HUES64 (cell line): ENCODE measurements around the gene NF1.
"Not testable (repeated sequence)": the region's sequence is repeated elsewhere in the genome, so short reads cannot be mapped to it uniquely, and the experiment has no call there.

ENCODE experiments used
- H3K27ac ChIP-seq: 2 replicates; pipeline ENCODE4 v1.7.0; 2013; ENCODE audit warnings: low read depth, low read length, inconsistent platforms
- H3K27me3 ChIP-seq: 2 replicates; pipeline ENCODE4 v1.6.1; 2013; ENCODE audit warnings: mild to moderate bottlenecking, low read length; ENCODE audit not compliant: insufficient read depth
- H3K36me3 ChIP-seq: 2 replicates; pipeline ENCODE4 v1.6.1; 2013; ENCODE audit warnings: mild to moderate bottlenecking, low read length; ENCODE audit not compliant: insufficient read depth
- H3K4me1 ChIP-seq: 2 replicates; pipeline ENCODE4 v1.6.1; 2013; ENCODE audit warnings: mild to moderate bottlenecking, low read length, moderate library complexity; ENCODE audit not compliant: insufficient read depth
- H3K4me3 ChIP-seq: 2 replicates; pipeline ENCODE4 v1.5.1; 2013; ENCODE audit warnings: mild to moderate bottlenecking, low read length, moderate library complexity
- H3K9ac ChIP-seq: 2 replicates; pipeline ENCODE4 v1.6.1; 2013; ENCODE audit warnings: mild to moderate bottlenecking, low read depth, low read length
- H3K9me3 ChIP-seq: 2 replicates; pipeline ENCODE4 v1.6.1; 2013; ENCODE audit warnings: low read depth, low read length; ENCODE audit not compliant: insufficient read depth
- WGBS: fragments of 150-250, 120-280 bp; methylation state at CpG from one replicate; pipeline ENCODE4 v1.1.7; 2013; ENCODE audit warnings: missing lambda C conversion rate; 5-methylcytosine and 5-hydroxymethylcytosine counted together

Gene NF1

GRCh38 chr17:31134576-31134975 lies 39.8 kb downstream of the NF1 start:
- 83% methylated on average over 4 of the region's 4 CpGs for WGBS
- no peak overlapping the region for H3K27ac ChIP-seq
- no peak overlapping the region for H3K4me3 ChIP-seq

GRCh38 chr17:31136319-31136718 lies 41.5 kb downstream of the NF1 start:
- no peak overlapping the region for H3K4me3 ChIP-seq
- H3K9me3 ChIP-seq, result no peaks in the 10 kb centered on the region
- H3K36me3 ChIP-seq, result no peaks in the 10 kb centered on the region
- WGBS, result 100% methylated on average over 1 of the region's 2 CpGs
- H3K27me3 ChIP-seq, result no peaks in the 10 kb centered on the region
- peaks cover under 1% of the 10 kb centered on the region; the same call in 1 of the 2 replicates for H3K4me1 ChIP-seq
- H3K27ac ChIP-seq, result no peak overlapping the region
- no peak overlapping the region for H3K9ac ChIP-seq

More at GRCh38 chr17:31134576-31134975, 39.8 kb downstream of the NF1 start:
- peaks cover 7% of the 10 kb centered on the region for H3K4me1 ChIP-seq
- H3K9me3 ChIP-seq, result no peaks in the 10 kb centered on the region
- no peak overlapping the region for H3K9ac ChIP-seq
- H3K27me3 ChIP-seq, result no peaks in the 10 kb centered on the region
- no peaks in the 10 kb centered on the region for H3K36me3 ChIP-seq

GRCh38 chr17:31140111-31140510 lies 45.3 kb downstream of the NF1 start:
- H3K9ac ChIP-seq, result no peak overlapping the region
- H3K4me3 ChIP-seq, result no peak overlapping the region
- peaks cover 10% of the 10 kb centered on the region for H3K4me1 ChIP-seq
- no peaks in the 10 kb centered on the region for H3K36me3 ChIP-seq
- no peaks in the 10 kb centered on the region for H3K9me3 ChIP-seq
- H3K27ac ChIP-seq, result no peak overlapping the region
- 97% methylated on average over 2 of the region's 3 CpGs for WGBS
- H3K27me3 ChIP-seq, result no peaks in the 10 kb centered on the region

GRCh38 chr17:31144428-31144827 lies 49.7 kb downstream of the NF1 start:
- Histone ChIP-seq H3K27ac (peak overlapping the region; percentile 39), H3K9me3 (no peaks in the 10 kb centered on the region), H3K27me3 (no peaks in the 10 kb centered on the region), H3K36me3 (no peaks in the 10 kb centered on the region), H3K4me1 (peaks cover 22% of the 10 kb centered on the region), H3K4me3 (no peak overlapping the region), H3K9ac (no peak overlapping the region)
- 53% methylated on average over 3 of the region's 3 CpGs for WGBS

- 80% methylated on average over 7 of the region's 7 CpGs for WGBS
- Histone ChIP-seq H3K4me1 (peaks cover 22% of the 10 kb centered on the region), H3K36me3 (no peaks in the 10 kb centered on the region), H3K27me3 (no peaks in the 10 kb centered on the region), H3K4me3 (no peak overlapping the region), H3K9me3 (no peaks in the 10 kb centered on the region), H3K27ac (no peak overlapping the region), H3K9ac (no peak overlapping the region)
Measured at GRCh38 chr17:31144836-31145235, 50.1 kb downstream of the NF1 start.

GRCh38 chr17:31147507-31148202 lies 52.9 kb downstream of the NF1 start:
- Histone ChIP-seq H3K4me3 (no peak overlapping the region), H3K9me3 (peaks cover 4% of the 10 kb centered on the region; the same call in 1 of the 2 replicates), H3K36me3 (no peaks in the 10 kb centered on the region), H3K27me3 (no peaks in the 10 kb centered on the region), H3K4me1 (peaks cover 22% of the 10 kb centered on the region), H3K9ac (peak overlapping the region; percentile 28; the same call in 1 of the 2 replicates), H3K27ac (peak overlapping the region; percentile 43; the same call in 1 of the 2 replicates)
- WGBS, result 73% methylated on average over 3 of the region's 3 CpGs

GRCh38 chr17:31148205-31148604 lies 53.4 kb downstream of the NF1 start:
- Histone ChIP-seq H3K4me3 (no peak overlapping the region), H3K27ac (no peak overlapping the region), H3K9ac (peak overlapping the region; percentile 28; the same call in 1 of the 2 replicates), H3K4me1 (peaks cover 22% of the 10 kb centered on the region), H3K9me3 (peaks cover 4% of the 10 kb centered on the region; the same call in 1 of the 2 replicates), H3K27me3 (no peaks in the 10 kb centered on the region), H3K36me3 (no peaks in the 10 kb centered on the region)
- 95% methylated on average over 3 of the region's 3 CpGs for WGBS

- Histone ChIP-seq H3K4me3 (no peak overlapping the region), H3K27me3 (no peaks in the 10 kb centered on the region), H3K9me3 (peaks cover 4% of the 10 kb centered on the region; the same call in 1 of the 2 replicates), H3K27ac (no peak overlapping the region), H3K9ac (no peak overlapping the region), H3K4me1 (peaks cover 9% of the 10 kb centered on the region; the same call in 1 of the 2 replicates), H3K36me3 (peaks cover 12% of the 10 kb centered on the region)
- WGBS, result no CpG with 5 or more reads among the region's 1 CpG
Measured at GRCh38 chr17:31152271-31152670, 57.5 kb downstream of the NF1 start.

GRCh38 chr17:31155208-31155810 lies 60.5 kb downstream of the NF1 start:
- 67% methylated on average over 1 of the region's 1 CpG for WGBS
- Histone ChIP-seq H3K9me3 (peaks cover 4% of the 10 kb centered on the region; the same call in 1 of the 2 replicates), H3K27me3 (no peaks in the 10 kb centered on the region), H3K9ac (no peak overlapping the region), H3K36me3 (peaks cover 25% of the 10 kb centered on the region), H3K4me3 (no peak overlapping the region), H3K27ac (no peak overlapping the region), H3K4me1 (no peaks in the 10 kb centered on the region)

- Histone ChIP-seq H3K36me3 (peaks cover 25% of the 10 kb centered on the region), H3K9me3 (peaks cover 4% of the 10 kb centered on the region; the same call in 1 of the 2 replicates), H3K27me3 (no peaks in the 10 kb centered on the region), H3K9ac (no peak overlapping the region), H3K4me1 (no peaks in the 10 kb centered on the region), H3K4me3 (no peak overlapping the region), H3K27ac (no peak overlapping the region)
- 94% methylated on average over 2 of the region's 2 CpGs for WGBS
Measured at GRCh38 chr17:31156326-31156725, 61.5 kb downstream of the NF1 start.

GRCh38 chr17:31156864-31157263 lies 62.1 kb downstream of the NF1 start:
- not testable (repeated sequence) for H3K27me3 ChIP-seq, H3K4me1 ChIP-seq, H3K27ac ChIP-seq, H3K9ac ChIP-seq, H3K4me3 ChIP-seq, H3K9me3 ChIP-seq
- 95% methylated on average over 6 of the region's 6 CpGs for WGBS
- peaks cover 25% of the 10 kb centered on the region for H3K36me3 ChIP-seq
